HFF-Myc (cell line): Measurements from ENCODE around the gene MSMP.

Source experiments
- DNase-seq: peaks from one replicate; pipeline ENCODE4 v3.0.0-alpha.2; 2011; ENCODE audit warnings: low read depth; ENCODE audit errors: extremely low read depth
- H3K4me3 ChIP-seq: replicated peaks from 2 replicates; pipeline ENCODE4 v1.5.1; 2011; ENCODE audit warnings: low read depth, mild to moderate bottlenecking, control low read depth, low read length
- TF ChIP-seq, protein P1 (sequence below): IDR thresholded peaks from 2 replicates; pipeline ENCODE4 v1.5.1; 2012; ENCODE audit warnings: mild to moderate bottlenecking, low read depth, low read length, control low read depth; ENCODE audit errors: missing control alignments

MSMP gene

DNA sequence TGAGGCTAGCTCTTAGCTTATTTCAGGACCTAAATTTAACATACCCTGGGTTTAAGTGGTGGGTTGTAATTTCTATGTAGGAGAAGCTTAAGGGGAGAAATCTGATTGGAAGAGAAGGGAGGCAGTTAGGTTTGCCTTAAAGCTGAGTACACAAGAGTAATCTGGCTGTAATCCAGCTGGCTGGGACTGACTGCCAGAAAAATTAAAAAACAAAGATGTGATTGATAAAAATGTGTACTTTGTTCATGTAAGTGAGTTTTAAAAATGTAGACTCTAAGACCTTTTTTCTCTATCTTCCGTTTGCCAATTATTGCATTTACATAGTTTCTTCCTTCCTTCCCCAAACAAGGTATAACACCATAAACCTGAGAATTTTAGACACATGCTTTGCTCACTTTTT is 17.5 kb upstream of the MSMP start:
- TF ChIP-seq, protein P1, sequence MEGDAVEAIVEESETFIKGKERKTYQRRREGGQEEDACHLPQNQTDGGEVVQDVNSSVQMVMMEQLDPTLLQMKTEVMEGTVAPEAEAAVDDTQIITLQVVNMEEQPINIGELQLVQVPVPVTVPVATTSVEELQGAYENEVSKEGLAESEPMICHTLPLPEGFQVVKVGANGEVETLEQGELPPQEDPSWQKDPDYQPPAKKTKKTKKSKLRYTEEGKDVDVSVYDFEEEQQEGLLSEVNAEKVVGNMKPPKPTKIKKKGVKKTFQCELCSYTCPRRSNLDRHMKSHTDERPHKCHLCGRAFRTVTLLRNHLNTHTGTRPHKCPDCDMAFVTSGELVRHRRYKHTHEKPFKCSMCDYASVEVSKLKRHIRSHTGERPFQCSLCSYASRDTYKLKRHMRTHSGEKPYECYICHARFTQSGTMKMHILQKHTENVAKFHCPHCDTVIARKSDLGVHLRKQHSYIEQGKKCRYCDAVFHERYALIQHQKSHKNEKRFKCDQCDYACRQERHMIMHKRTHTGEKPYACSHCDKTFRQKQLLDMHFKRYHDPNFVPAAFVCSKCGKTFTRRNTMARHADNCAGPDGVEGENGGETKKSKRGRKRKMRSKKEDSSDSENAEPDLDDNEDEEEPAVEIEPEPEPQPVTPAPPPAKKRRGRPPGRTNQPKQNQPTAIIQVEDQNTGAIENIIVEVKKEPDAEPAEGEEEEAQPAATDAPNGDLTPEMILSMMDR: no peak
- no peak for DNase-seq
- H3K4me3 ChIP-seq: no peak overlapping the region

DNA sequence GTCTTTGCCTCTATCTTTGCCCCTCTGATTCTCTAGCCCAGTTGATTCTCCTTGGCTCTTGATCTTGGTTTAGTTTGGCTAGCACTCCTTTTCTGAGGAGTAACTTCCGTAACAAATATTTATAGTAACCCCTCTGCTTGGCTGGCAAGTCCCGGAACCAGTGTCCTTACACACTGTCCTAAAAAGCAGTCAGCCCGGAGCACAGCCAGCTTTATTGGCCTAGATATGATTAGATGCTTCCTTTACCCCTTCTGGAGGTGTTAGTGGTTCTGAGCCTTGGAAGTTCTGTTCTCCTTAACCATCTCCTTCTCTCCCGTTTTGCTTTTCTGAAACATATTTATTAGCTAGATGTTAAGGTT is 17.0 kb upstream of the MSMP start:
- TF ChIP-seq, protein P1: no peak
- no peak for DNase-seq
- H3K4me3 ChIP-seq: no peak overlapping the region

DNA sequence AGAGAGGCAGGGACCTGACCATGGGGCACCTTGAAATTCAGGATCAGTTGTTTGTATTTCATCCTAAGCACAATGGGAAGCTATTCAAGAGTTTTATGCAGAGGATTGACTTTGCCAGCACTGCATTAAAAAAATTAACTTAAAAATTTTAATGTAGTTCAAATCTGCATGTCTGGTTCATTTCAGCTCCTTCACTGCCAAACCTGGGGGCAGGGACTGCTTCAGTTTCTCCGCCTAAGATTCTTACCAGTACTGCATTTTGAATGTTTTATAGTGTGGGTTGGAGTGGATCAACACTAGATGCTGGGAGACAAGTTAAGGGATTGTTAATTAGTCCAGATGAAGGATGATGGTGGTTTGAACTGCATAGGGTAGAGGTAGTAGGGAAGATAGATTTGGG is 15.7 kb upstream of the MSMP start:
- no peak overlapping the region for H3K4me3 ChIP-seq
- no peak for DNase-seq
- TF ChIP-seq, protein P1: no peak

DNA sequence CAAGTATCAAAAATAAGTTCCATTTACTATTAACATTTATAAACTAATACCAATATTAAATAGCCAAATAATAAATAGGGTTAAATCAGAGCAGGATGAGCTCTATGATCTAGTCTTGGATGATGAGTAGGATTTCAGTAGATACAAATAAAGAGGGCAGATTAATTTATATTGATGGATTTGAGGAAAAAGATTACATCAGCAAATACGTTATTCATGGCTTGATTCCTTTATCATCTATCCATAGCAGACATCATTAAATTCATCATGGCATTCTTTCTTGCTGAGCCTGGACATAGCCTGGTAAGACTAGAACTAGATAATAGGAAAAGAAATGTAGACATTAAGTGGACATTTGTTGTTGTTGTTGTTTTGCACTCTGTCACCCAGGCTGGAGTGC is 13.4 kb upstream of the MSMP start:
- no peak for DNase-seq
- no peak overlapping the region for H3K4me3 ChIP-seq
- TF ChIP-seq, protein P1: no peak

DNA sequence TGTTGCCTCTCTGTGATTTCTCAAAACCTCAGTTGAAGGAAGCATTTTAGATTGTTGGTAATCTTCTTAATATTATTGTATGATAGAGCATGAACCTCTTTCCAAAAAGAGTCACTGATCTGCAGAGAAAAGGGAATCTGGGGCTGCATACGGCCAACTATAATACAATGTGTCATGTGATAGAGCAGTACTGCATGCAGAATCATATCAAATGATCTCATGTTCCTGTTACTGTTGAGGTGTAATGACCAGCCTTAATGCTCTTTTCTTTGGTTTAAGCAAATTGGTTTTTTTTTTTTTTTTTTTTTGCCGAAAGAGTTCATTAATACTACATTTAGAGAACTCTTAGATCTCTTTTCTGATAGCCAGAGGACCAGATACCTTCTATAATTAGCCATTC is 12.9 kb upstream of the MSMP start:
- no peak for DNase-seq
- H3K4me3 ChIP-seq: no peak overlapping the region
- TF ChIP-seq, protein P1: no peak

DNA sequence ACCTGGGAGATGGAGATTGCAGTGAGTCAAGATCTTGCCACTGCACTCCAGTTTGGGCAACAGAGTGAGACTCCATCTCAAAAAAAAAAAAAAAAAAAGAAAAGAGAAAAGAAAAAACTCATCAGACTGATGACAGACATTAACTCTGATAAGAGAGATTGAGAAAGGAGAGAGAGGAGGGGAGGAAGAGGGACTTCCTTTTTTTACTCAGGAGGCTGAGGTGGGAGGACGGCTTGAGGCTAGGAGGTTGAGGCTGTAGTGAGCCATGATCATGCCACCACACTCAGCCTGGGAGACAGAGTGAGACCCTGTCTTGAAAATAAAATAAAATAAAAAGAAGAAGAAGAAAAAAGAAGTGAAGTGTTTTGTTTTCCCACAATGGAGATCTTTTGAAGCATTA is 9.7 kb upstream of the MSMP start:
- DNase-seq: no peak
- TF ChIP-seq, protein P1: no peak
- H3K4me3 ChIP-seq: no peak overlapping the region

DNA sequence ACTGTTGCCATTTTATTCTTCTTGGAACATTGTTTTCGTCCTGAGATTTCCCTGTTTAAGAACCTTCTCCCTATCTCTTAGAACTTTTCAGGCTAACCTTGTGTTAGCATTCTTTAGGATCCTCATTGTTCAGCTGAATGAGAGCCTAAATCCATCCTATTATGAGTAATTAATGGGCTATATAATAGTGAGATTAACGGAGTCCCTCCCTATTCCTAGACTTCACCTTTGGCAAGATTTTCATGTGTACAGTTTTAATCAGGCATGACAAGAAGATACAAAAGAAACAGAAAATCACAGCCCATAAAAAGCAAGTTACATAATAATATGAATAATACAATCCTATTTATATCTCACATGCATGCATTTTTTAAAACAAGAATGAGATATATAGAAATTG is 9.1 kb upstream of the MSMP start:
- DNase-seq: no peak
- no peak overlapping the region for H3K4me3 ChIP-seq
- TF ChIP-seq, protein P1: no peak
